Right lobe of liver (tissue), 6 donors: ENCODE measurements around the gene VAMP5. TPM values are rescaled to one million over a fixed set of nuclear protein-coding genes. Genes with fewer than 3 reads are reported as not detected.
A peak's percentile ranks its signal among the peaks of the same experiment; 100 is the strongest.

ENCODE experiments used
- ATAC-seq, 4 donors: fragments of 200-7000 bp; cut with Tn5 transposase; one replicate each; pipeline ENCODE4 v1.9.1; 2020; ENCODE audit warnings: mild to moderate bottlenecking in 4 of 4, moderate library complexity in 4 of 4
- DNase-seq, 3 donors: peaks; one replicate each; pipeline ENCODE4 v3.0.0-alpha.2; 2020
- H3K27ac ChIP-seq, 3 donors: fragments of 200-600 bp; one replicate each; pipeline ENCODE4 v1.8.0; 2022
- H3K27me3 ChIP-seq, 2 donors: fragments of 200-600 bp; one replicate each; pipeline ENCODE4 v1.8.0; 2022
- H3K36me3 ChIP-seq, 4 donors: fragments of 200-600 bp; sonication (generic) in 1 of 4; one replicate each; pipeline versions ENCODE4 v1.5.1 to v1.8.0; 2017 to 2022; ENCODE audit warnings: control low read depth in 1 of 4
- H3K4me1 ChIP-seq, 4 donors: fragments of 200-600 bp; sonication (generic) in 1 of 4; one replicate each; pipeline versions ENCODE4 v1.5.1 to v1.8.0; 2017 to 2022; ENCODE audit warnings: control low read depth in 1 of 4
- H3K4me3 ChIP-seq, 3 donors: fragments of 200-600 bp; one replicate each; pipeline ENCODE4 v1.8.0; 2022
- H3K9me3 ChIP-seq, 4 donors: fragments of 200-600 bp; sonication (generic) in 1 of 4; one replicate each; pipeline versions ENCODE4 v1.5.1 to v1.8.0; 2017 to 2022; ENCODE audit warnings: control low read depth in 1 of 4
- CTCF ChIP-seq, 4 donors: fragments of 200-600 bp in 3 of 4; fragments of 450-650 bp in 1 of 4; IDR thresholded peaks; one replicate each; pipeline versions ENCODE4 v1.5.1 to v1.8.0; 2016 to 2022; ENCODE audit warnings: antibody characterized with exemption in 4 of 4, mild to moderate bottlenecking in 2 of 4
- POLR2A ChIP-seq: fragments of 450-650 bp; IDR thresholded peaks from one replicate; pipeline ENCODE4 v1.6.1; 2017; ENCODE audit warnings: antibody characterized with exemption, mild to moderate bottlenecking
- WGBS: methylation state at CpG from one replicate; pipeline ENCODE4 v1.1.6; 2018; ENCODE audit warnings: low coverage, low lambda C conversion rate; ENCODE audit not compliant: insufficient coverage; ENCODE audit errors: missing lambda C conversion rate; 5-methylcytosine and 5-hydroxymethylcytosine counted together
- intact Hi-C, 2 donors: fragments of 100-400 bp; cut with DNase I; formaldehyde crosslinking; loops; one replicate each; pipeline versions ENCODE4 v1.11.2 to v1.14.1; 2022
- total RNA-seq, 6 experiments: library from RNA; depleted of rRNA in 2 of 6; stranded (reverse); fragments of >200 nt in 2 of 6; fragmentation: NEBNext Ultra II Directional in 3 of 6; extraction: Animal tissue kit (Norgen Biotek cat#: 25700) in 3 of 6; gene quantifications; one replicate each; pipeline versions ENCODE4 v1.1.0 to v1.2.4, GENCODE V29; 2016 to 2023
- donor health status: DM: no; HTN: yes; CAD: no.
- donor health status: DM: no; HTN: no; CAD: no.
- donor health status: DM: no; HTN: no; CAD: no.
- donor health status: DM: no; HTN: yes; CAD: no.
- donor health status: DM: no; HTN: yes; CAD: no.

VAMP5 gene
- total RNA-seq, 6 experiments from 2014 or later, result 27.2 to 50.1 (median 34.7) TPM

GRCh38 chr2:85594715-85595300, 10.6 kb downstream of the VAMP5 start:
- ATAC-seq (peak in 2 of 4 donors; percentile 0 to 2), DNase-seq (no peak)
- Histone ChIP-seq H3K4me3 (peak overlapping the region; percentile 77 to 95 (median 94)), H3K27me3 (no peaks in the 10 kb centered on the region), H3K36me3 (peaks cover 0 to 19% (median 3%) of the 10 kb centered on the region in 4 donors), H3K27ac (peak overlapping the region; percentile 79 to 90 (median 87)), H3K4me1 (peaks cover 0 to 55% (median 19%) of the 10 kb centered on the region in 4 donors), H3K9me3 (no peaks in the 10 kb centered on the region)
- 4% methylated on average over 9 of the region's 13 CpGs for WGBS
- no peak for TF ChIP-seq CTCF (IDR thresholded peaks at IDR 0.05)
- TF ChIP-seq POLR2A, result no peak
- intact Hi-C loops, result no loop called here

- peaks cover 0 to 26% (median 3%) of the 10 kb centered on the region in 4 donors for H3K36me3 ChIP-seq
- H3K4me3 ChIP-seq, result peak within 1 kb of the TSS; percentile 77 to 95 (median 94)
- no peaks in the 10 kb centered on the region for H3K9me3 ChIP-seq
- peak; percentile 93 to 97 (median 94) for ATAC-seq
- H3K27ac ChIP-seq, result peak within 1 kb of the TSS; percentile 79 to 90 (median 87)
- TF ChIP-seq POLR2A (peak; percentile 73), CTCF (IDR thresholded peaks at IDR 0.05) (no peak)
- WGBS, result 0% methylated on average over 23 of the region's 47 CpGs
- H3K27me3 ChIP-seq, result no peaks in the 10 kb centered on the region
- H3K4me1 ChIP-seq, result peaks cover 0 to 49% (median 17%) of the 10 kb centered on the region in 4 donors
- intact Hi-C loops, result no loop called here
- peak; percentile 93 to 97 (median 96) for DNase-seq
Measured at GRCh38 chr2:85595301-85596025, 11.2 kb downstream of the VAMP5 start, which contains the start of gene RNF181. TSS of gene RNF181 (plus strand) at chr2:85595745. CDS start at chr2:85595764, 19 bp downstream.

GRCh38 chr2:85596026-85596333, 11.7 kb downstream of the VAMP5 start:
- peak overlapping the region; percentile 61 to 87 (median 79) for H3K27ac ChIP-seq
- no peak for DNase-seq
- intact Hi-C loops, result no loop called here
- ATAC-seq, result peak in 2 of 4 donors; percentile 1 to 2
- H3K4me3 ChIP-seq, result peak overlapping the region; percentile 77 to 95 (median 94)
- peaks cover 0 to 26% (median 3%) of the 10 kb centered on the region in 4 donors for H3K36me3 ChIP-seq
- H3K9me3 ChIP-seq, result no peaks in the 10 kb centered on the region
- TF ChIP-seq POLR2A (no peak), CTCF (IDR thresholded peaks at IDR 0.05) (no peak)
- WGBS, result 0% methylated on average over 9 of the region's 10 CpGs
- no peaks in the 10 kb centered on the region for H3K27me3 ChIP-seq
- peaks cover 0 to 46% (median 17%) of the 10 kb centered on the region in 4 donors for H3K4me1 ChIP-seq

- peaks cover 0 to 49% (median 19%) of the 10 kb centered on the region in 4 donors for H3K4me1 ChIP-seq
- intact Hi-C loops, result no loop called here
- H3K27me3 ChIP-seq, result no peaks in the 10 kb centered on the region
- H3K27ac ChIP-seq, result peak overlapping the region in 1 of 3 donors; percentile 87
- WGBS, result 50% methylated on average over 2 of the region's 3 CpGs
- peak overlapping the region; percentile 77 to 95 (median 94) for H3K4me3 ChIP-seq
- ATAC-seq (no peak), DNase-seq (no peak)
- H3K9me3 ChIP-seq, result no peaks in the 10 kb centered on the region
- TF ChIP-seq CTCF (IDR thresholded peaks at IDR 0.05), result no peak
- TF ChIP-seq POLR2A, result no peak
- peaks cover 0 to 26% (median 3%) of the 10 kb centered on the region in 4 donors for H3K36me3 ChIP-seq
Measured at GRCh38 chr2:85596486-85597143, 12.4 kb downstream of the VAMP5 start.
